H1 (cell line): Measurements from ENCODE around the gene KCTD3. TPM values are rescaled to one million over a fixed set of nuclear protein-coding genes. Genes with fewer than 3 reads are reported as not detected.
A peak's percentile ranks its signal among the peaks of the same experiment; 100 is the strongest.

Experiments used
- CTCF ChIA-PET: fragments of 300-600 bp; sonication (Branson Sonifier 250); formaldehyde crosslinking; loops from one replicate; lab custom pipeline; 2021; ENCODE audit not compliant: partially characterized antibody; lab: Charles Lee
- POLR2A ChIA-PET: fragments of 300-600 bp; sonication (Branson Sonifier 250); formaldehyde crosslinking; loops from one replicate; lab custom pipeline; 2021; ENCODE audit warnings: inconsistent platforms; ENCODE audit not compliant: partially characterized antibody; lab: Charles Lee
- DNase-seq, 2 experiments: peaks; one replicate each; pipeline versions ENCODE4 v3.0.0 to v3.0.0-alpha.2; 2010 to 2022; ENCODE audit warnings: low spot score in 2 of 2, low read depth in 1 of 2, mixed read lengths in 1 of 2
- FAIRE-seq: peaks from 2 replicates; lab custom pipeline; 2011; peaks lifted over from hg19 to GRCh38; lab: Jason Lieb, UNC
- H2AFZ ChIP-seq: 2 replicates; pipeline ENCODE4 v1.8.1; 2012; ENCODE audit warnings: low read length, inconsistent platforms
- H2AK5ac ChIP-seq: 2 replicates; pipeline ENCODE4 v1.6.1; 2013; ENCODE audit warnings: low read depth, low read length
- H2BK120ac ChIP-seq: replicated peaks from 2 replicates; pipeline ENCODE3; 2013; ENCODE audit warnings: low read depth, low read length, inconsistent platforms
- H2BK12ac ChIP-seq: 2 replicates; pipeline ENCODE4 v1.6.1; 2013; ENCODE audit warnings: low read depth, low read length
- H2BK15ac ChIP-seq: 2 replicates; pipeline ENCODE4 v1.6.1; 2013; ENCODE audit warnings: low read length
- H2BK20ac ChIP-seq: 2 replicates; pipeline ENCODE4 v1.6.1; 2013; ENCODE audit warnings: low read length
- H2BK5ac ChIP-seq: 2 replicates; pipeline ENCODE4 v1.6.1; 2013; ENCODE audit warnings: low read depth, low read length
- H3K14ac ChIP-seq: 2 replicates; pipeline ENCODE4 v1.6.1; 2013; ENCODE audit warnings: inconsistent platforms; ENCODE audit not compliant: insufficient read length
- H3K18ac ChIP-seq: 2 replicates; pipeline ENCODE4 v1.6.1; 2013; ENCODE audit warnings: low read length; ENCODE audit errors: extremely low read depth
- H3K23ac ChIP-seq: 2 replicates; pipeline ENCODE4 v1.6.1; 2013; ENCODE audit warnings: inconsistent platforms; ENCODE audit not compliant: insufficient read length
- H3K23me2 ChIP-seq: 2 replicates; pipeline ENCODE4 v1.6.1; 2013; ENCODE audit warnings: low read depth, low read length
- H3K27ac ChIP-seq: 2 replicates; pipeline ENCODE4 v1.6.1; 2011; ENCODE audit warnings: low read depth, low read length, inconsistent platforms
- H3K27me3 ChIP-seq, 4 experiments: replicated peaks in 1 of 4; 1 replicate in 1 of 4; 2 replicates in 3 of 4; pipeline versions ENCODE4 v1.6.1 to v1.8.1; 2011 to 2013; ENCODE audit warnings: low read length in 3 of 4, mild to moderate bottlenecking in 3 of 4, inconsistent platforms in 2 of 4, mixed read lengths in 2 of 4, moderate library complexity in 1 of 4; ENCODE audit not compliant: control insufficient read depth in 3 of 4, insufficient read depth in 3 of 4; ENCODE audit errors: extremely low read depth in 1 of 4
- H3K36me3 ChIP-seq, 4 experiments: 2 replicates each; pipeline versions ENCODE4 v1.6.1 to v1.8.1; 2011 to 2013; ENCODE audit warnings: mild to moderate bottlenecking in 4 of 4, low read length in 3 of 4, moderate library complexity in 2 of 4, control low read depth in 1 of 4, inconsistent platforms in 1 of 4; ENCODE audit not compliant: insufficient read depth in 4 of 4, control insufficient read depth in 2 of 4
- H3K4ac ChIP-seq: replicated peaks from 2 replicates; pipeline ENCODE3; 2013; ENCODE audit warnings: low read length, low read depth, mixed read lengths, inconsistent platforms; ENCODE audit not compliant: insufficient read length
- H3K4me1 ChIP-seq, 4 experiments: replicated peaks in 1 of 4; 1 replicate in 1 of 4; 2 replicates in 3 of 4; pipeline versions ENCODE4 v1.6.1 to v1.8.1; 2011 to 2013; ENCODE audit warnings: low read length in 3 of 4, inconsistent platforms in 2 of 4, mixed read lengths in 1 of 4; ENCODE audit not compliant: insufficient read depth in 4 of 4, control insufficient read depth in 3 of 4
- H3K4me2 ChIP-seq, 2 experiments: 2 replicates each; pipeline versions ENCODE4 v1.6.1 to v1.8.1; 2011 to 2013; ENCODE audit warnings: low read depth in 2 of 2, low read length in 2 of 2, control low read depth in 1 of 2, inconsistent platforms in 1 of 2, mild to moderate bottlenecking in 1 of 2; ENCODE audit not compliant: insufficient read depth in 1 of 2
- H3K4me3 ChIP-seq, 4 experiments: fragments of 200-600, 300-600 bp in 1 of 4; sonication (generic), shearing (Covaris generic), sonication (Bioruptor Twin) in 1 of 4; 2 replicates each; pipeline versions ENCODE4 v1.5.1 to v1.8.1; 2011 to 2016; ENCODE audit warnings: low read length in 4 of 4, low read depth in 3 of 4, control low read depth in 2 of 4, inconsistent platforms in 2 of 4, mild to moderate bottlenecking in 2 of 4, mixed read lengths in 1 of 4, moderate library complexity in 1 of 4; ENCODE audit not compliant: insufficient read depth in 2 of 4; ENCODE audit errors: extremely low read depth in 1 of 4
- H3K56ac ChIP-seq: replicated peaks from 2 replicates; pipeline ENCODE3; 2013; ENCODE audit warnings: low read depth, mild to moderate bottlenecking, mixed read lengths, low read length, inconsistent platforms; ENCODE audit not compliant: insufficient read length
- H3K79me1 ChIP-seq: 2 replicates; pipeline ENCODE4 v1.6.1; 2013; ENCODE audit warnings: low read depth, low read length, control low read depth
- H3K79me2 ChIP-seq, 2 experiments: 2 replicates each; pipeline versions ENCODE4 v1.6.1 to v1.8.1; 2012 to 2013; ENCODE audit warnings: low read length in 2 of 2, mild to moderate bottlenecking in 2 of 2, inconsistent platforms in 1 of 2; ENCODE audit not compliant: insufficient read depth in 2 of 2, control insufficient read depth in 1 of 2
- H3K9ac ChIP-seq, 4 experiments: replicated peaks in 1 of 4; 1 replicate in 1 of 4; 2 replicates in 3 of 4; pipeline versions ENCODE4 v1.6.1 to v1.8.1; 2011 to 2013; ENCODE audit warnings: low read depth in 3 of 4, low read length in 3 of 4, control low read depth in 2 of 4, mild to moderate bottlenecking in 2 of 4, moderate library complexity in 2 of 4, inconsistent platforms in 1 of 4; ENCODE audit errors: extremely low read depth in 1 of 4
- H3K9me3 ChIP-seq, 2 experiments: 2 replicates each; pipeline versions ENCODE4 v1.6.1 to v1.8.1; 2012 to 2013; ENCODE audit warnings: mild to moderate bottlenecking in 2 of 2, moderate library complexity in 2 of 2, control low read depth in 1 of 2, inconsistent platforms in 1 of 2, low read depth in 1 of 2, low read length in 1 of 2, mixed read lengths in 1 of 2; ENCODE audit not compliant: insufficient read depth in 2 of 2
- H4K20me1 ChIP-seq, 2 experiments: replicated peaks in 1 of 2; 2 replicates each; pipeline versions ENCODE3 to v1.8.1; 2011 to 2013; ENCODE audit warnings: inconsistent platforms in 2 of 2, low read length in 2 of 2, mild to moderate bottlenecking in 1 of 2; ENCODE audit not compliant: insufficient read depth in 2 of 2, control insufficient read depth in 1 of 2
- H4K5ac ChIP-seq: 2 replicates; pipeline ENCODE4 v1.6.1; 2013; ENCODE audit warnings: low read length, low read depth, mixed read lengths, inconsistent platforms; ENCODE audit not compliant: insufficient read length
- H4K8ac ChIP-seq: 2 replicates; pipeline ENCODE4 v1.8.0; 2013; ENCODE audit warnings: mild to moderate bottlenecking, moderate library complexity, low read length, inconsistent platforms; ENCODE audit not compliant: insufficient read depth; ENCODE audit errors: extremely low read depth
- H4K91ac ChIP-seq: replicated peaks from 2 replicates; pipeline ENCODE3; 2013; ENCODE audit warnings: low read length, mixed read lengths, inconsistent platforms; ENCODE audit not compliant: insufficient read length
- BRCA1 ChIP-seq: IDR thresholded peaks from 2 replicates; pipeline ENCODE4 v1.6.1; 2012; ENCODE audit warnings: low read depth, low read length, improper control_type of control experiment
- MAX ChIP-seq: IDR thresholded peaks from 2 replicates; pipeline ENCODE4 v1.6.1; 2012; ENCODE audit warnings: inconsistent platforms
- PHF8 ChIP-seq: fragments of 200-600 bp; sonication (generic); conservative IDR thresholded peaks from 2 replicates; pipeline ENCODE4 v1.7.1; 2012; ENCODE audit warnings: low read depth, mild to moderate bottlenecking, inconsistent platforms, low read length, moderate library complexity
- POU5F1 ChIP-seq: IDR thresholded peaks from 2 replicates; pipeline ENCODE4 v1.6.1; 2011; ENCODE audit warnings: low read depth, mild to moderate bottlenecking, low read length, moderate library complexity
- ZNF274 ChIP-seq: IDR thresholded peaks from 2 replicates; pipeline ENCODE4 v1.7.0; 2012; ENCODE audit warnings: low read length, borderline replicate concordance; ENCODE audit errors: extremely low read depth
- WGBS, 2 experiments: shearing (Covaris generic) in 1 of 2; methylation state at CpG; one replicate each; pipeline versions ENCODE4 v1.1.6 to v1.1.7; 2013 to 2015; ENCODE audit warnings: low lambda C conversion rate in 2 of 2, mixed read lengths in 2 of 2, inconsistent platforms in 1 of 2, low coverage in 1 of 2, missing lambda C conversion rate in 1 of 2; ENCODE audit not compliant: insufficient replicate concordance in 2 of 2, insufficient coverage in 1 of 2, insufficient read length in 1 of 2; ENCODE audit errors: extremely low coverage in 1 of 2, missing lambda C conversion rate in 1 of 2; 5-methylcytosine and 5-hydroxymethylcytosine counted together
- polyA plus RNA-seq, 7 experiments: library from polyadenylated mRNA; depleted of rRNA in 3 of 7; stranded (reverse) in 5 of 7; unstranded in 2 of 7; fragments of >200 nt in 5 of 7; fragments of 200-250 nt in 2 of 7; gene quantifications; 1 replicate in 5 of 7; 2 replicates in 1 of 7; 4 replicates in 1 of 7; pipeline versions ENCODE4 v1.2.1 to v1.2.3, GENCODE V29; 2011 to 2013; ENCODE audit warnings: missing spikeins in 2 of 7, mixed read lengths in 2 of 7
- total RNA-seq: library from RNA; stranded (reverse); fragmentation: NEBNext Ultra II Directional; extraction: Animal tissue kit (Norgen Biotek cat#: 25700); gene quantifications from 2 replicates; pipeline ENCODE4 v1.2.1, GENCODE V29; 2021

The KCTD3 gene
- total and polyA plus RNA-seq, 2 of the 8 experiments (the other 6 are each of a cell fraction or from before 2014, with no cell fraction given): 43.0 to 55.6 TPM

- Histone ChIP-seq H2BK12ac (no peak overlapping the region), H2BK120ac (no peak overlapping the region), H3K27me3 (no peaks in the 10 kb centered on the region), H4K8ac (no peak overlapping the region), H3K4me3 (no peak overlapping the region), H4K91ac (no peak overlapping the region), H2AFZ (peak overlapping the region; percentile 81; the same call in 1 of the 2 replicates), H3K23me2 (no peaks in the 10 kb centered on the region), H2BK15ac (no peak overlapping the region), H3K4ac (no peak overlapping the region), H3K36me3 (no peaks in the 10 kb centered on the region), H4K20me1 (no peaks in the 10 kb centered on the region), H3K79me1 (no peaks in the 10 kb centered on the region), H3K9me3 (no peaks in the 10 kb centered on the region), H3K27ac (no peak overlapping the region), H3K18ac (no peak overlapping the region; the same call in 1 of the 2 replicates), H2AK5ac (no peak overlapping the region), H3K4me1 (peaks cover 0 to 7% (median 2%) of the 10 kb centered on the region in 4 experiments; a peak in 2 of 7 replicates), H3K56ac (no peak overlapping the region), H2BK20ac (no peak overlapping the region), H4K5ac (no peak overlapping the region), H3K14ac (no peak overlapping the region), H3K79me2 (no peaks in the 10 kb centered on the region), H2BK5ac (no peak overlapping the region), H3K23ac (no peak overlapping the region), H3K9ac (no peak overlapping the region), H3K4me2 (no peak overlapping the region)
- WGBS, 2 experiments: 75% methylated on average over 4 of the region's 4 CpGs; no CpG with 5 or more reads in 1 of the 2 experiments
- POLR2A ChIA-PET: no interaction called here
- DNase-seq: no peak
- FAIRE-seq: no peak
- CTCF ChIA-PET: no interaction called here
- no peak for TF ChIP-seq ZNF274
- TF ChIP-seq MAX: no peak
- TF ChIP-seq BRCA1: no peak
- no peak for TF ChIP-seq PHF8
- TF ChIP-seq POU5F1: no peak
Measured at GRCh38 chr1:215665215-215665614, 98.1 kb downstream of the KCTD3 start.
